K562 (cell line): ENCODE measurements around the gene BNIP5.

Source experiments
- CTCF ChIP-seq, 3 experiments: IDR thresholded peaks in 2 of 3; conservative IDR thresholded peaks in 1 of 3; 2 replicates each; pipeline ENCODE4 v1.5.1; 2011 to 2012; ENCODE audit warnings: low read length in 3 of 3, mild to moderate bottlenecking in 3 of 3, control low read depth in 2 of 3, improper control_type of control experiment in 1 of 3, inconsistent platforms in 1 of 3, low read depth in 1 of 3, mixed read lengths in 1 of 3, moderate library complexity in 1 of 3; ENCODE audit not compliant: insufficient read depth in 2 of 3
- EP300 ChIP-seq: IDR thresholded peaks from 2 replicates; pipeline ENCODE4 v1.6.1; 2012; ENCODE audit warnings: low read length, improper control_type of control experiment
- HCFC1 ChIP-seq: IDR thresholded peaks from 2 replicates; pipeline ENCODE4 v1.6.1; 2012; ENCODE audit warnings: low read depth, low read length, improper control_type of control experiment
- MAX ChIP-seq: sonication (generic); formaldehyde crosslinking; IDR thresholded peaks from 2 replicates; pipeline ENCODE4 v1.9.0; 2022; ENCODE audit warnings: mild to moderate bottlenecking, missing genetic modification reagents
- MAZ ChIP-seq, 2 experiments: fragments of 450-650 bp in 1 of 2; sonication (generic) in 1 of 2; formaldehyde crosslinking; IDR thresholded peaks in 1 of 2; conservative IDR thresholded peaks in 1 of 2; 2 replicates each; pipeline versions ENCODE4 v1.4.0 to v1.5.0; 2020; ENCODE audit warnings: mild to moderate bottlenecking in 1 of 2, missing genetic modification reagents in 1 of 2
- PCBP1 ChIP-seq: fragments of 200-400 bp; formaldehyde crosslinking; IDR thresholded peaks from 2 replicates; pipeline ENCODE4 v1.6.1; 2018; ENCODE audit warnings: mild to moderate bottlenecking, low read depth, low read length; ENCODE audit not compliant: poor library complexity, severe bottlenecking
- REST ChIP-seq, 2 experiments: fragments of 450-650 bp; formaldehyde crosslinking in 1 of 2; IDR thresholded peaks; 2 replicates each; pipeline versions ENCODE4 v1.4.0 to v1.6.1; 2014 to 2020; ENCODE audit warnings: mild to moderate bottlenecking in 2 of 2, borderline replicate concordance in 1 of 2, low read depth in 1 of 2
- TCF3 ChIP-seq: sonication (generic); formaldehyde crosslinking; IDR thresholded peaks from 2 replicates; pipeline ENCODE4 v1.4.0; 2020; ENCODE audit warnings: mild to moderate bottlenecking, missing genetic modification reagents
- THRAP3 ChIP-seq: fragments of 450-650 bp; IDR thresholded peaks from 2 replicates; pipeline ENCODE4 v1.6.1; 2016; ENCODE audit warnings: mild to moderate bottlenecking, inconsistent platforms, borderline replicate concordance
- ZNF121 ChIP-seq: sonication (generic); formaldehyde crosslinking; conservative IDR thresholded peaks from 2 replicates; pipeline ENCODE4 v1.8.0; 2022; ENCODE audit warnings: missing genetic modification reagents
- ZNF696 ChIP-seq: fragments of 250-450 bp; sonication (Bioruptor Pico); conservative IDR thresholded peaks from 2 replicates; pipeline ENCODE4 v1.4.0; 2020; ENCODE audit warnings: mild to moderate bottlenecking, moderate library complexity
- ZNF77 ChIP-seq: fragments of 250-450 bp; sonication (Bioruptor Pico); IDR thresholded peaks from 2 replicates; pipeline ENCODE4 v1.5.0; 2020

GRCh38 chr6:36368421-36368820, 31.7 kb upstream of the BNIP5 start:
- TF ChIP-seq EP300 = no peak
- no peak for TF ChIP-seq ZNF77 (CRISPR knock-in tag)
- TF ChIP-seq ZNF121 (CRISPR knock-in tag) = no peak
- no peak for TF ChIP-seq ZNF696 (CRISPR knock-in tag)
- TF ChIP-seq TCF3 (CRISPR knock-in tag) = no peak
- no peak for TF ChIP-seq CTCF (IDR thresholded peaks at IDR 0.05 in 2 of 3, conservative IDR thresholded peaks at IDR 0.05 in 1 of 3; ENCODE audit: insufficient read depth in 2 of 3, low read depth in 1 of 3, low read length in 3 of 3)
- no peak for TF ChIP-seq MAZ (CRISPR knock-in tag; conservative IDR thresholded peaks at IDR 0.05 in 1 of 2, IDR thresholded peaks at IDR 0.05 in 1 of 2)
- TF ChIP-seq REST (IDR thresholded peaks at IDR 0.05; ENCODE audit: borderline replicate concordance) = no peak
- no peak for TF ChIP-seq REST (CRISPR knock-in tag; IDR thresholded peaks at IDR 0.05; ENCODE audit: low read depth)
- no peak for TF ChIP-seq HCFC1
- TF ChIP-seq MAX (CRISPR knock-in tag) = no peak
- TF ChIP-seq THRAP3 = no peak
- no peak for TF ChIP-seq PCBP1
